ENCODE results near the gene ACOT11.
A peak's percentile ranks its signal among the peaks of the same experiment; 100 is the strongest.
"Not testable (repeated sequence)": the region's sequence is repeated elsewhere in the genome, so short reads cannot be mapped to it uniquely, and the experiment has no call there.

Gene ACOT11

DNA sequence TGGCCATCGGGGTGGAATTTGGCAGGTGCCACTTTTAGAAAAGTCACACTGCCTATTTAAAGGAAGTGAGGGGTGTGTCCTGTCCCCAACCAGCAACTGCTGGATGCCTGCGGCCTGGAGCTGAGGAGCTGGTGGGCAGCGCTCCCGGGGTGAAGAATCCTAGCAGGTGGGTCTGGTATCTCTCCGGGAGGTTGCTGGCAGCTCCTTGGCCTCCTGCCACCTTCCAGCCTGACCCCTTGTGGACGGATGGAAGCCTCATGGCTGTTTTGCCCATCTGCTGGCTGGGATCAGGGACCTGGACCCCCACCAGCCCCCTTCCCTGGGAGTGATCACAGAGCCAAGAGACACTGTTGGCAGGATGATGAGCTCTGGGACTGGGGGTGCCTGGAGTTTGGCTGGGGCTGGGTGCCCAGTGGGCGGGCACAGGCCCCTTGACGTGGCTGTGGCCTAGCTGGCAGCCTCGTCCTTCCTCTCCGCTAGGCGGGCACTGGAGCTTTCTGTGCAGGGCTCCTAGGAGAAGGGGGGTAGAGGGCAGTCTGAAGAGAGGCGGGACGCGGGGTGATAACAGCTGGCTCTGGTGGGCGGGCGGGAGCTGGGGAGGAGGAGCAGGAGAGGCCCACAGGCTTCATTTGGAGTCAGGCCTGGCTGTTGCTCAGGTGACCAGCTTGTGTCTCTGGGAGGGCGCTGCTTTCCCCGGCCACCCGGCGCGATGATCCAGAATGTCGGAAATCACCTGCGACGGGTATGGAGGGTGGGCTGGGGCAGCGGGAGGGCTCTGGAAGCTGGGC, at the start of gene ACOT11:
Gene ACOT11, plus strand, starts transcription at position 628 of the 788 bp plus-strand sequence. Its CDS starts 82 bp downstream, at position 710.
- DNase-seq: peak; percentile 89

- no peak for DNase-seq
These were observed 49.5 kb upstream of the ACOT11 start for GRCh38 chr1:54498383-54499096.

DNA sequence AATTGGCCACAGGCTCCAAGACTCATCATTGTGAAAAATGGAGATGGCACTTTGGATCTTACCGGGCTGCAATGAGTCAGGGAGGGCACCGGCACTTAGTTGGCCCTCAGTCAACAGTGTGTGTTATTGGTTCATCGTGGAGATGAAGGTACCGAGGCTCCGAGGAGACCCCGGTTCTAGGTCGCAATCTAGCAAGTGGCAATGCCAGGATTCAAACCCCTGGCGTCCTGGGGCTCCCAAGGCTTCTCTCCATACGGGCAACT, 49.0 kb upstream of the ACOT11 start:
- DNase-seq: no peak

- peak; percentile 63 for DNase-seq
These were observed 48.5 kb upstream of the ACOT11 start for GRCh38 chr1:54499360-54500106.

DNA sequence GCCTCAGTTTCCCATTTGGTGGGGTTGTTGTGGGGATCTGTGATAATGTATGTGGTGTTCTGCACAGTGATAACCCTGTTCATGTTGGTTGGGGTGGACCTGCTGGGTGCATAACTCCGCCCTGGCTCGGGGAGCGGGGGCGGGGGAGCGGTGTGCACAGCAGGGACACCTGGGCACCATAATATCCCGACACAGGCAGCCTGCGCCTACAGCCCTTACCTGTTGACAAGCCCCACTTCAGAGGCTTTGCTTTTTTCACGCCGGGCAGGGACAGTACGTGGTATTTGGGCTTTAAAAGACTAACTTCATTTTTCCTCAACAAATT, 48.0 kb upstream of the ACOT11 start:
- DNase-seq: peak; percentile 62

- DNase-seq: no peak
These were observed 46.2 kb upstream of the ACOT11 start for GRCh38 chr1:54501849-54502248.

- no peak for DNase-seq
These were observed 45.7 kb upstream of the ACOT11 start for GRCh38 chr1:54502342-54502741.

- no peak for DNase-seq
These were observed 41.4 kb upstream of the ACOT11 start for GRCh38 chr1:54506594-54506993.

GRCh38 chr1:54507033-54507870, 40.8 kb upstream of the ACOT11 start:
- DNase-seq: no peak

- DNase-seq: no peak
These were observed 37.2 kb upstream of the ACOT11 start for GRCh38 chr1:54510715-54511270.

DNA sequence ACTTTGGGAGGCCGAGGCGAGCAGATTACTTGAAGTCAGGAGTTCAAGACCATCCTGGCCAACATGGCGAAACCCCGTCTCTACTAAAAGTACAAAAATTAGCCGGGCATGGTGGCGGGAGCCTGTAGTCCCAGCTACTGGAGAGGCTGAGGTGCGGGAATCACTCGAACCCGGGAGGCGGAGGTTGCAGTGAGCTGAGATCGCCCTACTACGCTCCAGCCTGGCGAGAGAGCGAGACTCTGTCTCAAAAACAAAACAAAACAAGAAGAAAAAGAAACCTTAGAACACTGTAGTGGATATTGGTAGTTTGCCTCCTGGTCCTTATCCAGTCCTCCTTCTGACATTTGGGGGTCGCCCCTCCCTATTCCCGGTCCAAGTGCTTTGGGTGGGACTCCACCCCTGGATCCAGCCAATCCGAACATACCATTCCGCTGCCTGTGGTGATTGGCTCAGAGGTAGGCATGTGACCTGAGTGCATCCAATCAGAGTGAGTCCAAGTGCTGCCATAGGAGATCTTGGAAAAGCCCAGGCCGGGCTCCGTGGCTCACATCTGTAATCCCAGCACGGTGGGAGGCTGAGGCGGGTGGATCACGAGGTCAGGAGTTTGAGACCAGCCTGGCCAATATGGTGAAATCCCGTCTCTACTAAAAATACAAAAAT, 34.0 kb upstream of the ACOT11 start:
- DNase-seq: not testable (repeated sequence)

- no peak for DNase-seq
These were observed 31.6 kb upstream of the ACOT11 start for GRCh38 chr1:54516249-54516920.

DNA sequence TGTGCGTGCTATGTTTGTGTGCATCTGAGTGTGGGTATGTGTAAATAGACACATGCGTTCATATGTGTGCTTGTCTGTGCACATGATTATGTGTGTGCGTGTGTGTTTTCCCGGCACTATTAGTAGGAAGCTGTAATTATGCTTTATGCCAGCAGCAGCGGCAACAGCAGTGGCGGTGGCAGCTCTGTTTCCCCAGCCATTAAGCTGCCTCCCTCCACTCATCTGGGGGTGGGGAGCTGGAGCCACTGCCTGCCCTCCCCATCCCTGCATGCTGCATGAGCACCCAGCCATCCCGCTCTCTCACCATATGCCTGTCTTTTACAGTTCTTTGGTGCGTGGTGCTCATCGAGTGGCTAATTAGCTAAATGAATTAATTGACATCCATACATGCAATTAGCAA, 30.5 kb upstream of the ACOT11 start:
- peak; percentile 25 for DNase-seq

DNA sequence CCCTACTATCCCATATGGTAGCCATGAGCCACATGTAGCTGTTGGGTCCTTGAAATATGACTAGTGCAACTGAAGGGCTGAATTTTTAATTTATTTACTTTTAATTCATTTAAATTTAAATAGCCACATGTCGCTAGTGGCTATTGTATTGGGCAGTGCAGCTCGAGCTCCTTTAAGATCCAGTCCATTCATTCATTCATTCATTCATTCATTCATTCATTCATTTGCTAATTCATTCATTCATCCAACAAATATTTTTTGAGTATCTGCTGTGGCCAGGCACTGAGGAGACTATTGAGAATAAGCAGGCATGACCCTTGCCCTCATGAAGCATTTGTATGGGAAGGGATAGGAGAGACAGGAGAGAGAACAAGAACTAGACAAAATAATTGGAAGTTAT, 29.5 kb upstream of the ACOT11 start:
- DNase-seq: no peak

- no peak for DNase-seq
These were observed 28.3 kb upstream of the ACOT11 start for GRCh38 chr1:54519709-54520108.

- DNase-seq: no peak
These were observed 27.3 kb upstream of the ACOT11 start for GRCh38 chr1:54520631-54521321.

GRCh38 chr1:54526565-54526964, 21.5 kb upstream of the ACOT11 start:
- DNase-seq: not testable (repeated sequence)

DNA sequence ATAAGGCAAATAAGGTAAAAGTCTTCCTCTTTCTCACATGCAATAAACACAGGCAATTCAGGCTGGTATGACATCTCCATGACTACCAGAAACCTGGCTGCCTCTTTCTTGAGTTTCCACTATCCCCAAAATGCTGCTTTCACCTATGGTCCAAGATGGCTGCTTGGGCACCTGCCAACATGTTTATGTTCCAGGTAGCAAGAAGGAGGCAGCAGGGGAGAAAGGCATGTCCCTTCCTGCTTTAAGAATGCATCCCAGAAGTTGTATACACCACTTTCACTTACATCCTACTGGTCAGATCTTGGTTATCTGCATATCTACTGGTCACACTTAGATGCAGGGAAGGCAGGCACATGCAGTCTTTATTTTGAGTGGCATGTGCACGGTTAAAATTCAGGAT, 19.4 kb upstream of the ACOT11 start:
- DNase-seq: peak; percentile 22

- DNase-seq: no peak
These were observed 16.0 kb upstream of the ACOT11 start for GRCh38 chr1:54532033-54532432.

DNA sequence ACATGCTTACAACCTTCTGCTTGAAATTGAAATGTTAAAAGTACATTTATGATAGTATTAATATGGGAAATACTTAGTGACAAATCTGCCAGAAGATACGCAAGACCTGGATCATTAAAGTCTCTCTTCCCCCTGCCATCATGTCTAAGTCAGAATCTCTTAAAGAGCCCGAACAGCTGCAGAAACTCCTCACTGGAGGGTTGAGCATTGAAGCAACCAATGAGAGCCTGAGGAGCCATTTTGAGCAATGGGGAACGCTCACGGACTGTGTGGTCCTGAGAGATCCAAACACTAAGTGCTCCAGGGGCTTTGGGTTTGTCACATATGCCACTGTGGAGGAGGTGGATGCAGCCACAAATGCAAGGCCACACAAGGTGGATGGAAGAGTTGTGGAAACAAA, 11.4 kb upstream of the ACOT11 start:
- not testable (repeated sequence) for DNase-seq

GRCh38 chr1:54537611-54538010, 10.4 kb upstream of the ACOT11 start:
- DNase-seq: no peak
